K562 (cell line): ENCODE data around the gene DLST. TPM values are rescaled to one million over a fixed set of nuclear protein-coding genes. Genes with fewer than 3 reads are reported as not detected.
A peak's percentile ranks its signal among the peaks of the same experiment; 100 is the strongest.

Experiments used
- ATAC-seq: fragments of 200-7000 bp; cut with Tn5 transposase; 3 replicates; pipeline ENCODE4 v1.9.1; 2020; ENCODE audit warnings: moderate library complexity
- BruUV-seq: library from RNA; stranded (reverse); fragments of 400-500 nt; replicated peaks from 2 replicates; lab custom pipeline; 2021; lab: Mats Ljungman, UMichigan
- CTCF ChIA-PET: fragments of 300-600 bp; formaldehyde crosslinking; extraction: SDS; loops from one replicate; lab custom pipeline; 2021; ENCODE audit warnings: low intra/inter-chr PET ratio; lab: Yijun Ruan, JAX
- POLR2A ChIA-PET: fragments of 300-600, 350-650 bp; sonication (Branson Sonifier 250); formaldehyde crosslinking; extraction: SDS; loops from one replicate; lab custom pipeline; 2021; ENCODE audit warnings: antibody characterized with exemption, inconsistent platforms; lab: Yijun Ruan, JAX
- DNase-seq, 4 experiments: peaks; one replicate each; pipeline versions ENCODE4 v3.0.0 to v3.0.0-alpha.2; 2011 to 2018; ENCODE audit warnings: low spot score in 3 of 4, mixed read lengths in 3 of 4; ENCODE audit errors: extremely low read depth in 1 of 4
- FAIRE-seq: peaks from 2 replicates; lab custom pipeline; 2011; peaks lifted over from hg19 to GRCh38; lab: Jason Lieb, UNC
- H2AFZ ChIP-seq: 2 replicates; pipeline ENCODE4 v1.6.0; 2011; ENCODE audit warnings: low read depth, low read length, control low read depth, inconsistent platforms
- H3K27ac ChIP-seq: fragments of 200-600 bp; 3 replicates; pipeline ENCODE4 v1.8.0; 2011; ENCODE audit warnings: low read depth, mild to moderate bottlenecking, control low read depth, inconsistent platforms, low read length, moderate library complexity, mixed read lengths; ENCODE audit errors: extremely low read depth
- H3K27me3 ChIP-seq, 2 experiments: fragments of 300-600 bp in 1 of 2; 2 replicates in 1 of 2; 3 replicates in 1 of 2; pipeline versions ENCODE4 v1.6.0 to v1.8.0; 2011; ENCODE audit warnings: inconsistent platforms in 2 of 2, low read length in 2 of 2, mild to moderate bottlenecking in 1 of 2, mixed read lengths in 1 of 2, moderate library complexity in 1 of 2; ENCODE audit not compliant: control insufficient read depth in 2 of 2, insufficient read depth in 2 of 2
- H3K36me3 ChIP-seq: fragments of 300-600 bp; 3 replicates; pipeline ENCODE4 v1.8.0; 2011; ENCODE audit warnings: mild to moderate bottlenecking, low read length, inconsistent platforms; ENCODE audit not compliant: control insufficient read depth, insufficient read depth
- H3K4me1 ChIP-seq, 2 experiments: fragments of 200-600 bp in 1 of 2; replicated peaks in 1 of 2; 2 replicates in 1 of 2; 3 replicates in 1 of 2; pipeline versions ENCODE4 v1.5.1 to v1.8.0; 2011; ENCODE audit warnings: inconsistent platforms in 2 of 2, low read length in 2 of 2, mild to moderate bottlenecking in 1 of 2, mixed read lengths in 1 of 2, moderate library complexity in 1 of 2; ENCODE audit not compliant: control insufficient read depth in 2 of 2, insufficient read depth in 2 of 2
- H3K4me2 ChIP-seq: 2 replicates; pipeline ENCODE4 v1.6.1; 2011; ENCODE audit warnings: low read length, control low read depth, inconsistent platforms, mixed read lengths; ENCODE audit not compliant: insufficient read depth
- H3K4me3 ChIP-seq: fragments of 200-600 bp; sonication (generic), shearing (Covaris generic); 2 replicates; pipeline ENCODE4 v1.5.1; 2016; ENCODE audit warnings: control low read depth, inconsistent platforms
- H3K79me2 ChIP-seq: fragments of 200-600 bp; 3 replicates; pipeline ENCODE4 v1.8.0; 2011; ENCODE audit warnings: low read length, inconsistent platforms; ENCODE audit not compliant: control insufficient read depth, insufficient read depth
- H3K9ac ChIP-seq, 2 experiments: 2 replicates each; pipeline versions ENCODE4 v1.6.0 to v1.6.1; 2011; ENCODE audit warnings: low read depth in 2 of 2, low read length in 2 of 2, control low read depth in 1 of 2, inconsistent platforms in 1 of 2, mild to moderate bottlenecking in 1 of 2, mixed read lengths in 1 of 2; ENCODE audit not compliant: insufficient read depth in 1 of 2
- H3K9me1 ChIP-seq: one replicate; pipeline ENCODE4 v1.6.0; 2011; ENCODE audit warnings: inconsistent platforms, mild to moderate bottlenecking, low read length, moderate library complexity; ENCODE audit not compliant: control insufficient read depth, insufficient read depth
- H3K9me3 ChIP-seq: replicated peaks from 2 replicates; pipeline ENCODE4 v1.5.1; 2011; ENCODE audit warnings: low read depth, low read length, inconsistent platforms; ENCODE audit not compliant: control insufficient read depth, insufficient read depth
- H4K20me1 ChIP-seq: replicated peaks from 2 replicates; pipeline ENCODE4 v1.6.1; 2011; ENCODE audit warnings: low read length, inconsistent platforms, mixed read lengths; ENCODE audit not compliant: control insufficient read depth, insufficient read depth
- ARID2 ChIP-seq: fragments of 450-650 bp; IDR thresholded peaks from 2 replicates; pipeline ENCODE4 v1.6.1; 2017; ENCODE audit warnings: antibody characterized with exemption, mild to moderate bottlenecking
- BCOR ChIP-seq: fragments of 450-650 bp; IDR thresholded peaks from 2 replicates; pipeline ENCODE4 v1.6.1; 2016
- CAMTA2 ChIP-seq: fragments of 250-450 bp; sonication (Bioruptor Pico); conservative IDR thresholded peaks from 2 replicates; pipeline ENCODE4 v1.5.1; 2022
- CBX2 ChIP-seq: fragments of 200-600 bp; sonication (generic); IDR thresholded peaks from one replicate; pipeline ENCODE4 v1.6.1; 2012; ENCODE audit warnings: mild to moderate bottlenecking, low read length, inconsistent platforms; ENCODE audit not compliant: insufficient read depth, poor library complexity, severe bottlenecking
- CREB1 ChIP-seq, 2 experiments: sonication (generic) in 1 of 2; formaldehyde crosslinking in 1 of 2; IDR thresholded peaks; 2 replicates each; pipeline versions ENCODE4 v1.6.1 to v1.8.0; 2012 to 2022; ENCODE audit warnings: inconsistent platforms in 1 of 2, mild to moderate bottlenecking in 1 of 2, missing genetic modification reagents in 1 of 2, moderate library complexity in 1 of 2
- CREBBP ChIP-seq: IDR thresholded peaks from one replicate; pipeline ENCODE4 v1.6.1; 2012; ENCODE audit warnings: low read depth, mild to moderate bottlenecking, control low read depth, inconsistent platforms, low read length
- HDAC1 ChIP-seq, 2 experiments: fragments of 450-650 bp; IDR thresholded peaks; 2 replicates each; pipeline ENCODE4 v1.6.1; 2016 to 2017; ENCODE audit warnings: inconsistent platforms in 1 of 2, mild to moderate bottlenecking in 1 of 2, moderate library complexity in 1 of 2
- KDM1A ChIP-seq, 2 experiments: fragments of 450-650 bp; IDR thresholded peaks; 2 replicates each; pipeline ENCODE4 v1.6.1; 2016; ENCODE audit warnings: mild to moderate bottlenecking in 2 of 2
- MAFK ChIP-seq: IDR thresholded peaks from 2 replicates; pipeline ENCODE4 v1.6.1; 2011; ENCODE audit warnings: low read length, improper control_type of control experiment
- MYNN ChIP-seq, 2 experiments: sonication (generic); formaldehyde crosslinking in 1 of 2; IDR thresholded peaks; 2 replicates each; pipeline versions ENCODE4 v1.5.0 to v1.6.1; 2016 to 2020; ENCODE audit warnings: antibody characterized with exemption in 1 of 2, missing genetic modification reagents in 1 of 2
- NCOA4 ChIP-seq: fragments of 450-650 bp; IDR thresholded peaks from 2 replicates; pipeline ENCODE4 v1.6.1; 2018; ENCODE audit warnings: mild to moderate bottlenecking; ENCODE audit not compliant: partially characterized antibody
- NFE2 ChIP-seq: IDR thresholded peaks from 2 replicates; pipeline ENCODE4 v1.6.1; 2014; ENCODE audit warnings: antibody characterized with exemption, low read depth
- PURB ChIP-seq: sonication (generic); formaldehyde crosslinking; IDR thresholded peaks from 2 replicates; pipeline ENCODE4 v1.9.0; 2021; ENCODE audit warnings: low read depth, mild to moderate bottlenecking, missing genetic modification reagents
- RBM25 ChIP-seq: fragments of 200-400 bp; formaldehyde crosslinking; IDR thresholded peaks from 2 replicates; pipeline ENCODE4 v1.6.1; 2018; ENCODE audit warnings: low read length, low read depth, moderate library complexity; ENCODE audit not compliant: severe bottlenecking
- SNIP1 ChIP-seq: fragments of 450-650 bp; IDR thresholded peaks from 2 replicates; pipeline ENCODE4 v1.7.1; 2017; ENCODE audit warnings: low read depth, mild to moderate bottlenecking
- ZNF239 ChIP-seq: fragments of 250-450 bp; sonication (Bioruptor Pico); IDR thresholded peaks from 2 replicates; pipeline ENCODE4 v1.4.0; 2020; ENCODE audit warnings: mild to moderate bottlenecking
- ZNF347 ChIP-seq: fragments of 450-650 bp; formaldehyde crosslinking; IDR thresholded peaks from 2 replicates; pipeline ENCODE4 v1.4.0; 2020; ENCODE audit warnings: low read depth, mild to moderate bottlenecking, moderate library complexity
- ZNF444 ChIP-seq: fragments of 250-450 bp; sonication (Bioruptor Pico); IDR thresholded peaks from 2 replicates; pipeline ENCODE4 v1.4.0; 2020; ENCODE audit warnings: mild to moderate bottlenecking, moderate library complexity
- ZNF695 ChIP-seq: fragments of 450-650 bp; formaldehyde crosslinking; IDR thresholded peaks from 2 replicates; pipeline ENCODE4 v1.4.0; 2020; ENCODE audit warnings: mild to moderate bottlenecking, moderate library complexity
- ZNF830 ChIP-seq: fragments of 250-450 bp; sonication (Bioruptor Pico); IDR thresholded peaks from 2 replicates; pipeline ENCODE4 v1.5.0; 2021; ENCODE audit warnings: mild to moderate bottlenecking
- WGBS: fragments of 100-300 bp; shearing (Covaris generic); methylation state at CpG from one replicate; pipeline ENCODE4 v1.1.6; 2016; ENCODE audit warnings: low coverage, mixed read lengths; ENCODE audit not compliant: insufficient coverage; ENCODE audit errors: missing lambda C conversion rate; 5-methylcytosine and 5-hydroxymethylcytosine counted together
- in situ Hi-C: fragments of 300-500 bp; cut with MboI; formaldehyde crosslinking; loops from 4 replicates; pipeline ENCODE4 v1.15.0; 2018; ENCODE audit warnings: inconsistent platforms, mixed read lengths
- intact Hi-C: fragments of 100-400 bp; cut with micrococcal nuclease; formaldehyde crosslinking; loops from 2 replicates; pipeline ENCODE4 v1.14.2; 2022
- polyA plus RNA-seq, 8 experiments: library from polyadenylated mRNA; depleted of rRNA in 4 of 8; stranded (reverse) in 5 of 8; unstranded in 3 of 8; fragments of >200 nt; fragmentation: Nextera tagmentation in 2 of 8; fragmentation: Illumina TruSeq in 1 of 8; extraction: Ambion mirVana in 2 of 8; extraction: Trizol in 1 of 8; gene quantifications; 2 replicates each; pipeline versions ENCODE4 v1.2.1 to v1.2.3, GENCODE V29; 2011 to 2014; ENCODE audit warnings: inconsistent platforms in 1 of 8, missing spikeins in 1 of 8
- total RNA-seq, 7 experiments: library from RNA; depleted of rRNA in 6 of 7; stranded (reverse); fragments of >200 nt in 6 of 7; fragmentation: Illumina TruSeq in 2 of 7; extraction: Trizol in 2 of 7; gene quantifications; 2 replicates each; pipeline versions ENCODE4 v1.2.1 to v1.2.3, GENCODE V29; 2011 to 2021; ENCODE audit warnings: low replicate concordance in 1 of 7
- TF ChIP-seq, protein P1 (sequence below), 2 experiments: IDR thresholded peaks; 2 replicates each; pipeline ENCODE4 v1.6.1; 2011; ENCODE audit warnings: borderline replicate concordance in 1 of 2, control low read depth in 1 of 2, low read depth in 1 of 2, low read length in 1 of 2, mild to moderate bottlenecking in 1 of 2, mixed read lengths in 1 of 2, moderate library complexity in 1 of 2; ENCODE audit not compliant: insufficient read depth in 1 of 2, insufficient read length in 1 of 2, poor library complexity in 1 of 2, severe bottlenecking in 1 of 2; ENCODE audit errors: extremely low read depth in 1 of 2

The DLST gene
- total and polyA plus RNA-seq, 9 of the 15 experiments (the other 6 are each of a cell fraction or from before 2014, with no cell fraction given), result 3.0 to 73.7 (median 45.4) TPM

DNA sequence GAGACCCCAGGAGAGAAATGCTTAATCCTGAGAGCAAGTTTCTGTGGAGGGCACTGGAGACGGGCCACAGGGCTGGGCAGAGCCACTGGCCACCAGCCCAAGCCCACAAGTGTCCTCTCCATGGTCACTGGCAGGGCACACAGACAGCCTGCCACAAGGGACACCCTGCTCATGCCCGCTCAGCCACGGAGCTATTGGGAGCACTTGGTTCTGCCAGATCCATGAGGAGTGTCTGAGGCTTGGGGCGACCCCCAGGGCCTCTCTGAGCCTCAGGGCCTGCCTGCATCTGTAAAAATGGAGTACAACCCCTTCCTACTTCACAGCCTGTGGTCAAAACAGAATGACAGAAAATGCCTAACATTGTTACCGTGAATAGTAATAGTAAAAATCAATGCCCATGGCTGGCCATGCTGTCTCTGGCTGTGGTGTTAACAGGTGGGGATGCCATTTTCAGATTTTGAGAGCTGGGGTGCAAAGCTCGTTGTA is 70.5 kb downstream of the DLST start (continued):
- TF ChIP-seq, protein P1, sequence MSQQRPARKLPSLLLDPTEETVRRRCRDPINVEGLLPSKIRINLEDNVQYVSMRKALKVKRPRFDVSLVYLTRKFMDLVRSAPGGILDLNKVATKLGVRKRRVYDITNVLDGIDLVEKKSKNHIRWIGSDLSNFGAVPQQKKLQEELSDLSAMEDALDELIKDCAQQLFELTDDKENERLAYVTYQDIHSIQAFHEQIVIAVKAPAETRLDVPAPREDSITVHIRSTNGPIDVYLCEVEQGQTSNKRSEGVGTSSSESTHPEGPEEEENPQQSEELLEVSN (IDR thresholded peaks at IDR 0.05; ENCODE audit: borderline replicate concordance in 1 of 2, extremely low read depth in 1 of 2, insufficient read depth in 1 of 2, insufficient read length in 1 of 2, low read depth in 1 of 2, low read length in 1 of 2, poor library complexity in 1 of 2, severe bottlenecking in 1 of 2), result no peak
- TF ChIP-seq ZNF444 (CRISPR knock-in tag), result no peak
- TF ChIP-seq ZNF695 (CRISPR knock-in tag), result no peak

DNA sequence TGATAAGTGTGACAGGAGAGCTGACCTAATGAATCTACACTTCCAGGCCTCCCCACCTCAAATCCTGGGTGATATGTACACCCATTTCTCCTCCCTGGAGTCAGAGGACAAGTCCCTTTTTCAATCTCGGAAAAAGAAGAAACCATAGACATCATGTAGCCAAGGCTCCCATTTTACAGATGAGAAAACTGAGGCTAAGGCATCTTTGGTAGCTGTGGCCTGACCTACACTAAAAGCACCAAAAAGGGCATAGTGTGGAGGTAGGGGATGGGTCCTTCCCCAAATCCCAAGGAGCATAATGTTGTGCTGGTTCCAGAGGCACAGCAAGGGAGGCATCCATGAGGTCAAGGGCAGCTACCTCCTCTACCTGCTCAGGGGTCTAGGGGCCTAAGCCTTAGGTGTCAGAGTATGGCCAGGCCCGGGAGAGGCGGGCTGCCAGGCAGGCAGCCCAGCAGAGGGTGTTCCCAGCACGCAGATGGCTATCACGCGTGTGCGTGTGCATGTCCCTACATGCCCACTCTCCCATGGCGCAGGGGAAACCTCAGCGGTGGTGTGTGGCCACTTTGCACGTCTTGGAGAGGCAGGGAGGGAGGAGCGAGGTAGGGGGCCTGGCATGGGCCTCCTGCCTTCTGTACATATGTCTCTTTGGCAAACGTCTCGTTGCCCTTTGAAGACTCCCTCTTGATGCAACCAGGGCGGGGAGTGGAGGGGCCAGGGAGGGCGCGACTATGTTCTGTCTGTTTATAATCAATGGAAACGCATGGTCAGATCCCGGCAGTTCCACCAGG is 71.2 kb downstream of the DLST start:
- DNase-seq (no peak), FAIRE-seq (no peak), ATAC-seq (no peak)
- H3K79me2 ChIP-seq, result no peaks in the 10 kb centered on the region
- H2AFZ ChIP-seq, result no peak overlapping the region
- no peaks in the 10 kb centered on the region for H3K36me3 ChIP-seq
- CTCF ChIA-PET, result no interaction called here
- H3K27me3 ChIP-seq, result no peaks in the 10 kb centered on the region
- H3K9me1 ChIP-seq, result no peaks in the 10 kb centered on the region
- peaks cover 0 to 55% of the 10 kb centered on the region in 2 experiments; a peak in 3 of 5 replicates for H3K4me1 ChIP-seq
- intact Hi-C loops (no loop called here), in situ Hi-C loops (no loop called here)
- H3K9me3 ChIP-seq, result no peaks in the 10 kb centered on the region
- WGBS, result 23% methylated on average over 7 of the region's 18 CpGs
- POLR2A ChIA-PET, result interaction anchor here (0.6 to 1.4 kb wide), 2 partner anchors 10 to 17 kb away, joined by 3 to 5 read pairs; no protein-coding TSS in a partner anchor
- no TSS peak for BruUV-seq
- H3K4me3 ChIP-seq, result no peak overlapping the region
- no peak overlapping the region for H3K9ac ChIP-seq
- H3K4me2 ChIP-seq, result no peak overlapping the region
- no peaks in the 10 kb centered on the region for H4K20me1 ChIP-seq
- H3K27ac ChIP-seq, result no peak overlapping the region
- TF ChIP-seq SNIP1 (no peak), ARID2 (no peak), RBM25 (peak; percentile 90), NFE2 (no peak), CREB1 (IDR thresholded peaks at IDR 0.05) (no peak), CREB1 (CRISPR knock-in tag; IDR thresholded peaks at IDR 0.05) (no peak), MYNN (IDR thresholded peaks at IDR 0.05) (no peak), MYNN (CRISPR knock-in tag; IDR thresholded peaks at IDR 0.05) (no peak), BCOR (peak; percentile 88), HDAC1 (IDR thresholded peaks at IDR 0.05) (no peak), NCOA4 (no peak), CREBBP (no peak), MAFK (no peak), PURB (no peak), ZNF239 (no peak), ZNF347 (CRISPR knock-in tag) (no peak), CBX2 (no peak), KDM1A (IDR thresholded peaks at IDR 0.05) (peak; percentile 54 to 76; a peak in 3 of 4 replicates), CAMTA2 (CRISPR knock-in tag) (no peak), ZNF830 (CRISPR knock-in tag) (no peak)
